Activated B cell treated with CpG ODN at 0.5 μM for 24 hours (primary cell): ENCODE measurements around the gene POLR3H. TPM values are rescaled to one million over a fixed set of nuclear protein-coding genes. Genes with fewer than 3 reads are reported as not detected.

Experiments used
- ATAC-seq: fragments of 200-7000 bp; cut with Tn5 transposase; one replicate; pipeline ENCODE4 v1.10.0; 2021; ENCODE audit warnings: low read depth, mild to moderate bottlenecking, moderate library complexity
- CTCF ChIA-PET: fragments of 350-600 bp; sonication (Branson Sonifier 250); formaldehyde crosslinking; loops from one replicate; lab custom pipeline; 2021; ENCODE audit warnings: antibody characterized with exemption; lab: Charles Lee
- POLR2A ChIA-PET: fragments of 350-600 bp; sonication (Branson Sonifier 250); formaldehyde crosslinking; loops from one replicate; lab custom pipeline; 2021; ENCODE audit warnings: antibody characterized with exemption; lab: Charles Lee
- DNase-seq: peaks from one replicate; pipeline ENCODE4 v3.0.0; 2022
- H3K27ac Mint-ChIP-seq: one replicate; pipeline ENCODE4 v1.8.0; 2020; ENCODE audit warnings: mixed read lengths
- H3K27me3 Mint-ChIP-seq: one replicate; pipeline ENCODE4 v1.8.0; 2021; ENCODE audit warnings: mixed read lengths
- H3K36me3 Mint-ChIP-seq: one replicate; pipeline ENCODE4 v1.8.0; 2021; ENCODE audit warnings: low read depth, mixed read lengths
- H3K4me1 Mint-ChIP-seq: one replicate; pipeline ENCODE4 v1.8.0; 2021; ENCODE audit warnings: mixed read lengths
- H3K4me3 Mint-ChIP-seq: one replicate; pipeline ENCODE4 v1.8.0; 2020; ENCODE audit warnings: mild to moderate bottlenecking, mixed read lengths
- H3K9me3 Mint-ChIP-seq: one replicate; pipeline ENCODE4 v1.8.0; 2020; ENCODE audit warnings: mixed read lengths
- intact Hi-C: fragments of 100-400 bp; cut with micrococcal nuclease; formaldehyde crosslinking; loops from one replicate; pipeline ENCODE4 v1.15.1; 2024
- total RNA-seq: library from RNA; stranded (reverse); gene quantifications from 2 replicates; pipeline ENCODE4 v1.2.3, GENCODE V29; 2022
- TF ChIP-seq, protein P1 (sequence below): fragments of 200-600 bp; IDR thresholded peaks from one replicate; pipeline ENCODE4 v1.8.0; 2022; ENCODE audit warnings: antibody characterized with exemption, mild to moderate bottlenecking

POLR3H gene
- total RNA-seq, 1 donor from 2014 or later = 43.9 TPM

DNA sequence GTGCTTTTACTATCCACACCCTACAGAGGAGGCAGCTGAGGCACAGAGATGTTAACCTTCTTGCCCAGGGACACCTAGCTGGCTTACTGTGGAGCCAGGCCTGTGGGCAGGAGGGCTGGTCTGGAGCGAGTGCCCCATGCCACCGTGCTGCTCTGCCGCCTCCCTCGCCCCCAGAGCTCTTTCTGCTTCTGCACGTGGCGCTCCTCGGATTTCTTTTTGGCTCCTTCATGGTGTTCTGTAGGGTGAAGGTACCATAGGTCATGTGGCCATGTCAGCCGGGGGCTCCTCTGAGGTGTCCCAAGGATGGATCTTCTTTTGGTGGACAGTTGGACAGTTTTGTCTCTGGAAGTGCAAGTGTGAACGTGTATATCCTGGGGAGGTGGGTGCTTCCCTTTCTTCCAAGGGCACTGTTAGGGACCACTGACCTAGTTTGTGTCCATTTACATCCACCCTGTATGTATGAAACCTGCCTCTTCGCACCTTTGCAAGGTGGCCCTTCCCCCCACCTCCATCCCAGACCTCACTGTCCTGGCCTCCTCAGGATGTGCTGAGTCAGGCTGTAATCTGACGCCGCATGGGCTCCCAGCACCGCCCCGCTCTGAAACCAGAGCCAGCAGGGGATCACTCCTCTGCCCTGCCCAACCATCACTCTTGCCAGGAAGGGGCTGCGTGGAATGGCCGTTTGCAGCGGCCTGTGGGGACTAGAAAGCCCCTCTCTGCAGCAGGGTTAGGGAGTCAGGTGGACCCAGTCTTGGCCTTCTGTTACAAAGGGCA is 31.7 kb downstream of the POLR3H start:
- intact Hi-C loops = no loop called here
- no peaks in the 10 kb centered on the region for H3K9me3 Mint-ChIP-seq
- ATAC-seq (no peak), DNase-seq (no peak)
- ChIA-PET CTCF (no interaction called here), POLR2A (no interaction called here)
- H3K4me1 Mint-ChIP-seq = no peaks in the 10 kb centered on the region
- no peak overlapping the region for H3K4me3 Mint-ChIP-seq
- H3K27ac Mint-ChIP-seq = no peak overlapping the region
- H3K27me3 Mint-ChIP-seq = no peaks in the 10 kb centered on the region
- peaks cover 85% of the 10 kb centered on the region for H3K36me3 Mint-ChIP-seq
- TF ChIP-seq, protein P1, sequence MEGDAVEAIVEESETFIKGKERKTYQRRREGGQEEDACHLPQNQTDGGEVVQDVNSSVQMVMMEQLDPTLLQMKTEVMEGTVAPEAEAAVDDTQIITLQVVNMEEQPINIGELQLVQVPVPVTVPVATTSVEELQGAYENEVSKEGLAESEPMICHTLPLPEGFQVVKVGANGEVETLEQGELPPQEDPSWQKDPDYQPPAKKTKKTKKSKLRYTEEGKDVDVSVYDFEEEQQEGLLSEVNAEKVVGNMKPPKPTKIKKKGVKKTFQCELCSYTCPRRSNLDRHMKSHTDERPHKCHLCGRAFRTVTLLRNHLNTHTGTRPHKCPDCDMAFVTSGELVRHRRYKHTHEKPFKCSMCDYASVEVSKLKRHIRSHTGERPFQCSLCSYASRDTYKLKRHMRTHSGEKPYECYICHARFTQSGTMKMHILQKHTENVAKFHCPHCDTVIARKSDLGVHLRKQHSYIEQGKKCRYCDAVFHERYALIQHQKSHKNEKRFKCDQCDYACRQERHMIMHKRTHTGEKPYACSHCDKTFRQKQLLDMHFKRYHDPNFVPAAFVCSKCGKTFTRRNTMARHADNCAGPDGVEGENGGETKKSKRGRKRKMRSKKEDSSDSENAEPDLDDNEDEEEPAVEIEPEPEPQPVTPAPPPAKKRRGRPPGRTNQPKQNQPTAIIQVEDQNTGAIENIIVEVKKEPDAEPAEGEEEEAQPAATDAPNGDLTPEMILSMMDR = no peak

DNA sequence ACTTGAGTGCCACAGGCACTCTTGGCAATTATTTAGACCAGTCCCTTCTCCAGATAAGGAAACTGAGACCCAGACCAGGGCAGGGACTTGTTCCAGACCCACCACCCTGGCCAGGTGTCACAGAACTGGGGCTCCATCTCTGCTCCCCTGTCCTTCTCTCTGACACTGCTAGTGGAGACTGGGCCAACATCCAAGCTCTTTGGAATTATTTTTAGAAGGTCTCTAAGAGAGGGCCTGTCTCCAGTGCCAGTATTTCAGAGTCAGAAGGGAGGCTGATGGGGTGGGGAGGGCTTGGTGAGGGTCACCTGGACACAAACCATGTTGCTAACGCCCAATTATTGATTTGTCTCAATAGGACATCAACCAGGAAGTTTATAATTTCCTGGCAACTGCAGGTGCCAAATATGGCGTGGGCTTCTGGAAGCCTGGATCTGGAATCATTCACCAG is 32.7 kb downstream of the POLR3H start:
- Mint-ChIP-seq H3K27ac (no peak overlapping the region), H3K36me3 (peaks cover 87% of the 10 kb centered on the region), H3K9me3 (no peaks in the 10 kb centered on the region), H3K4me3 (no peak overlapping the region), H3K27me3 (no peaks in the 10 kb centered on the region), H3K4me1 (no peaks in the 10 kb centered on the region)
- ChIA-PET POLR2A (no interaction called here), CTCF (no interaction called here)
- no peak for ATAC-seq
- intact Hi-C loops = no loop called here
- TF ChIP-seq, protein P1 = no peak
- DNase-seq = no peak

DNA sequence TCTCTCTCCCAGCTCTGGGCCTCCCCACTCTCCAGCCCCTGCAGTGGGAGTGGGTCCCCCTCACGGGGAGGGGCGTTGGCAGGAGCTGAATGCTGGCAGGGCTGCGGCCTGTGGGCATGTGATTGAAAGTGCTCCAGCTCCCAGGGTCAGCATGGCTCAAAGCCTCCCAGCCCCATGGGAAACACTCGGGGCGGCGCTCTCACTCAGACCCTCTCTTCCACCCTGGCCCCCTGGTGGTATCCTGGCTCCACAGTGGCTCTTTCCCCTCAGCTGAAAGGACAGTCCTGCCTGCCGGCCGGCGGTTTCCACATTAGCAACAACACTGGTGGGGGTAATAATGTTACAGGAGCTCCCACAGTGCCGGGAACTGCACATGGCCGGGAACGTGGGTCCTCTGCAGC is 35.5 kb downstream of the POLR3H start:
- POLR2A ChIA-PET = no interaction called here
- TF ChIP-seq, protein P1 = no peak
- no peak for ATAC-seq
- Mint-ChIP-seq H3K27me3 (no peaks in the 10 kb centered on the region), H3K4me1 (peaks cover 15% of the 10 kb centered on the region), H3K27ac (no peak overlapping the region), H3K4me3 (no peak overlapping the region), H3K36me3 (peaks cover 78% of the 10 kb centered on the region), H3K9me3 (no peaks in the 10 kb centered on the region)
- DNase-seq = no peak
- CTCF ChIA-PET = no interaction called here
- intact Hi-C loops = no loop called here

DNA sequence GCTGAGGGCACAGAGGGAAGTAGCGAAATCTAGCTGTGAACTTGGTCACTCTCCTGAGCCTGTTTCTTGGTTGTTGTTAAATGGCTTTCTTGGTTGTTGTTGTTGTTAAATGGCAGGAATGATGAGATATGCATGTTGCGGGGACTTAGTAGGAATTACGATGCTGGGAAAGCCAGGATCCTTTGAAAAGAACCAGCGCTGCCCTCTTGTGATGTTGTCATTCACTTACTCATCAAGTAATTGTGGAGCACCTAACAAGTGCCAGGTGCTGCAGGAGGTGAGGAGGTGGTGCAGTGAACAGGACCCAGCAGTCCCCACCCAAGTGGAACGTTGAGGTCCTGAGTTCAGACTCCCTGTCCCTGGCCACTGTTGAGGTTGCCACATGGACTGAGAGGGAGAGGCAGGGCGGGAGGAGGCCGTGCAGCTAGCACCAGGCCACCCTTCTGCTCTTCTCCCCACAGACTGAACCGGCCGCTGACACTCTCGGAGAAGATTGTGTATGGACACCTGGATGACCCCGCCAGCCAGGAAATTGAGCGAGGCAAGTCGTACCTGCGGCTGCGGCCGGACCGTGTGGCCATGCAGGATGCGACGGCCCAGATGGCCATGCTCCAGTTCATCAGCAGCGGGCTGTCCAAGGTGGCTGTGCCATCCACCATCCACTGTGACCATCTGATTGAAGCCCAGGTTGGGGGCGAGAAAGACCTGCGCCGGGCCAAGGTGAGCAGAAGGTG is 36.8 kb downstream of the POLR3H start:
- ChIA-PET POLR2A (interaction anchor here (0.6 to 4.0 kb wide), 2 partner anchors 61 to 884 kb away, joined by 7 to 48 read pairs; partner anchors contain the start of gene TOB2), CTCF (no interaction called here)
- DNase-seq (no peak), ATAC-seq (no peak)
- Mint-ChIP-seq H3K36me3 (peaks cover 72% of the 10 kb centered on the region), H3K27me3 (no peaks in the 10 kb centered on the region), H3K9me3 (no peaks in the 10 kb centered on the region), H3K4me3 (no peak overlapping the region), H3K4me1 (peaks cover 18% of the 10 kb centered on the region), H3K27ac (peak overlapping the region; percentile 9)
- intact Hi-C loops = no loop called here
- TF ChIP-seq, protein P1 = no peak
